ENCODE data around the gene F7. TPM values are rescaled to one million over a fixed set of nuclear protein-coding genes. Genes with fewer than 3 reads are reported as not detected.

The F7 gene
- polyA plus RNA-seq, 2 of the 4 experiments (the other 2 are of a cell fraction) = 0.26 to 0.65 TPM

GRCh38 chr13:113155982-113156655, 50.5 kb downstream of the F7 start:
- FAIRE-seq = no peak
- ATAC-seq = no peak
- DNase-seq (ENCODE audit: low read depth in 1 of 2, low spot score in 1 of 2) = no peak
- no peak overlapping the region for H3K27ac ChIP-seq
- TF ChIP-seq FOSB (CRISPR knock-in tag; IDR thresholded peaks at IDR 0.05) (no peak), ZFP36 (IDR thresholded peaks at IDR 0.05; ENCODE audit: borderline replicate concordance, partially characterized antibody) (no peak), REST (IDR thresholded peaks at IDR 0.05) (no peak), RCOR1 (IDR thresholded peaks at IDR 0.05; ENCODE audit: low read depth, low read length) (no peak), USF2 (IDR thresholded peaks at IDR 0.05) (no peak), FOXS1 (CRISPR knock-in tag; IDR thresholded peaks at IDR 0.05) (no peak), RNF2 (IDR thresholded peaks at IDR 0.05; ENCODE audit: borderline replicate concordance, low read depth) (no peak), E2F6 (IDR thresholded peaks at IDR 0.05; ENCODE audit: borderline replicate concordance, low read depth) (no peak), ZNF302 (CRISPR knock-in tag; IDR thresholded peaks at IDR 0.05) (no peak), ZSCAN20 (CRISPR knock-in tag; IDR thresholded peaks at IDR 0.05) (no peak), HMGXB4 (CRISPR knock-in tag; IDR thresholded peaks at IDR 0.05; ENCODE audit: borderline replicate concordance) (no peak)
- H3K4me1 ChIP-seq = peaks cover 7% of the 10 kb centered on the region; the same call in 2 of the 3 replicates
- no peaks in the 10 kb centered on the region for H3K9me3 ChIP-seq
- H3K4me3 ChIP-seq = no peak overlapping the region
- ChIA-PET POLR2A (no interaction called here), CTCF (interaction anchor here (0.6 to 1.3 kb wide), 4 partner anchors 10 to 54 kb away, joined by 3 to 4 read pairs (median 4); partner anchors contain the start of gene CUL4A)
- no peak overlapping the region for H3K4me2 ChIP-seq
- WGBS (ENCODE audit: missing lambda C conversion rate) = 84% methylated on average over 9 of the region's 9 CpGs

- FAIRE-seq (no peak), DNase-seq (ENCODE audit: low read depth in 1 of 2, low spot score in 1 of 2) (no peak), ATAC-seq (no peak)
- CTCF ChIA-PET = interaction anchor here (1.2 to 1.3 kb wide), 3 partner anchors 9 to 52 kb away, joined by 3 to 4 read pairs (median 3); partner anchors contain the start of gene CUL4A
- no peaks in the 10 kb centered on the region for H3K9me3 ChIP-seq
- WGBS (ENCODE audit: missing lambda C conversion rate) = 65% methylated on average over 12 of the region's 12 CpGs
- H3K27ac ChIP-seq = no peak overlapping the region
- H3K4me2 ChIP-seq = no peak overlapping the region
- H3K4me1 ChIP-seq = peaks cover 7% of the 10 kb centered on the region; the same call in 2 of the 3 replicates
- POLR2A ChIA-PET = no interaction called here
- H3K4me3 ChIP-seq = no peak overlapping the region
- TF ChIP-seq FOSL2 (IDR thresholded peaks at IDR 0.05) (no peak), FOSL2 (CRISPR knock-in tag; IDR thresholded peaks at IDR 0.05) (no peak), BHLHE40 (IDR thresholded peaks at IDR 0.05; ENCODE audit: low read depth, low read length) (no peak), JUNB (IDR thresholded peaks at IDR 0.05) (no peak), HDAC2 (IDR thresholded peaks at IDR 0.05) (no peak), NPAS2 (CRISPR knock-in tag; IDR thresholded peaks at IDR 0.05; ENCODE audit: borderline replicate concordance) (no peak), CTCF (IDR thresholded peaks at IDR 0.05) (no peak), HES2 (IDR thresholded peaks at IDR 0.05) (no peak), BCL3 (IDR thresholded peaks at IDR 0.05) (no peak), POLR2AphosphoS2 (conservative IDR thresholded peaks at IDR 0.05; ENCODE audit: low read length) (no peak), KDM1A (IDR thresholded peaks at IDR 0.05; ENCODE audit: low read depth) (no peak), NFE2L2 (conservative IDR thresholded peaks at IDR 0.05; ENCODE audit: low read length) (no peak), HOXB5 (CRISPR knock-in tag; IDR thresholded peaks at IDR 0.05) (no peak), CEBPB (IDR thresholded peaks at IDR 0.05) (no peak), CBX2 (IDR thresholded peaks at IDR 0.05; ENCODE audit: borderline replicate concordance, low read depth) (no peak)
These were observed 51.8 kb downstream of the F7 start for GRCh38 chr13:113157206-113157928.

Data from A549 (cell line).